GM19397 (cell line): ENCODE results near the gene STK33.

ENCODE experiments used
- ATAC-seq: cut with Tn5 transposase; IDR thresholded peaks from one replicate; pipeline ENCODE4 v1.9.1; 2021; ENCODE audit warnings: mild to moderate bottlenecking, moderate library complexity; ENCODE audit not compliant: unreplicated experiment

Gene STK33

GRCh38 chr11:8381871-8382396, 212.1 kb downstream of the STK33 start:
- ATAC-seq, result no peak

GRCh38 chr11:8381343-8381742, 212.7 kb downstream of the STK33 start:
- no peak for ATAC-seq

- ATAC-seq, result no peak
Observed at GRCh38 chr11:8375932-8376331, 218.1 kb downstream of the STK33 start.

GRCh38 chr11:8375460-8375859, 218.6 kb downstream of the STK33 start:
- ATAC-seq, result no peak

GRCh38 chr11:8374716-8375115, 219.3 kb downstream of the STK33 start:
- ATAC-seq, result no peak

- ATAC-seq, result no peak
Observed at GRCh38 chr11:8373519-8374432, 220.3 kb downstream of the STK33 start.

- ATAC-seq, result no peak
Observed at GRCh38 chr11:8372641-8373381, 221.2 kb downstream of the STK33 start.

GRCh38 chr11:8371516-8371884, 222.5 kb downstream of the STK33 start:
- ATAC-seq, result no peak

- no peak for ATAC-seq
Observed at GRCh38 chr11:8370812-8371515, 223.1 kb downstream of the STK33 start.

GRCh38 chr11:8369592-8370205, 224.3 kb downstream of the STK33 start:
- no peak for ATAC-seq

- ATAC-seq, result no peak
Observed at GRCh38 chr11:8368772-8369171, 225.3 kb downstream of the STK33 start.

- ATAC-seq, result no peak
Observed at GRCh38 chr11:8368194-8368593, 225.8 kb downstream of the STK33 start.

- no peak for ATAC-seq
Observed at GRCh38 chr11:8366316-8366715, 227.7 kb downstream of the STK33 start.

GRCh38 chr11:8365216-8365941, 228.6 kb downstream of the STK33 start:
- ATAC-seq, result no peak

- no peak for ATAC-seq
Observed at GRCh38 chr11:8363921-8364320, 230.1 kb downstream of the STK33 start.

GRCh38 chr11:8362899-8363298, 231.1 kb downstream of the STK33 start:
- ATAC-seq, result no peak

GRCh38 chr11:8362491-8362890, 231.5 kb downstream of the STK33 start:
- no peak for ATAC-seq

GRCh38 chr11:8361664-8362210, 232.3 kb downstream of the STK33 start:
- no peak for ATAC-seq

GRCh38 chr11:8361206-8361605, 232.8 kb downstream of the STK33 start:
- ATAC-seq, result no peak
